LNCAP (cell line): ENCODE results near the gene RPRD2.

Experiments
- TF ChIP-seq, protein P1 (sequence below): fragments of 450-650 bp; IDR thresholded peaks from 2 replicates; pipeline ENCODE4 v1.5.1; 2017; ENCODE audit warnings: mild to moderate bottlenecking

The RPRD2 gene

DNA sequence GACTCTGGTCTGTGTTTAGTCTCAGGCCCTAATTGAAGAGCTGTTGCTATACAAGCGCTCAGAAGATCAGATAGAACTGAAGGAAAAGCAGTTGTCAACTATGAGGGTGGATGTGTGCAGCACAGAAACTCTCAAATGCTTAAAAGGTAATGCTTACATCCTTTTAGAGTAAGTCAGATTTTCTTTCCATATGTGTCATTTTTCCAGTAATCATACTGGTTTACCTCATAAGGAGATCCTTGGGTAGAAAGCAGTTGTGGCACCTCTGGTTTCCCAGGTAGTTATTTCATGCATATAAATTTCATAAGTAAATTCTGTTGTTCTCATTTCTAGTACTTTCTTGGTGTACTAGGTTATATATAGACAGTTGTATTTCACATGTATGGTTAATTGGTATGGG, 80.3 kb downstream of the RPRD2 start:
- TF ChIP-seq, protein P1, sequence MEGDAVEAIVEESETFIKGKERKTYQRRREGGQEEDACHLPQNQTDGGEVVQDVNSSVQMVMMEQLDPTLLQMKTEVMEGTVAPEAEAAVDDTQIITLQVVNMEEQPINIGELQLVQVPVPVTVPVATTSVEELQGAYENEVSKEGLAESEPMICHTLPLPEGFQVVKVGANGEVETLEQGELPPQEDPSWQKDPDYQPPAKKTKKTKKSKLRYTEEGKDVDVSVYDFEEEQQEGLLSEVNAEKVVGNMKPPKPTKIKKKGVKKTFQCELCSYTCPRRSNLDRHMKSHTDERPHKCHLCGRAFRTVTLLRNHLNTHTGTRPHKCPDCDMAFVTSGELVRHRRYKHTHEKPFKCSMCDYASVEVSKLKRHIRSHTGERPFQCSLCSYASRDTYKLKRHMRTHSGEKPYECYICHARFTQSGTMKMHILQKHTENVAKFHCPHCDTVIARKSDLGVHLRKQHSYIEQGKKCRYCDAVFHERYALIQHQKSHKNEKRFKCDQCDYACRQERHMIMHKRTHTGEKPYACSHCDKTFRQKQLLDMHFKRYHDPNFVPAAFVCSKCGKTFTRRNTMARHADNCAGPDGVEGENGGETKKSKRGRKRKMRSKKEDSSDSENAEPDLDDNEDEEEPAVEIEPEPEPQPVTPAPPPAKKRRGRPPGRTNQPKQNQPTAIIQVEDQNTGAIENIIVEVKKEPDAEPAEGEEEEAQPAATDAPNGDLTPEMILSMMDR: no peak

DNA sequence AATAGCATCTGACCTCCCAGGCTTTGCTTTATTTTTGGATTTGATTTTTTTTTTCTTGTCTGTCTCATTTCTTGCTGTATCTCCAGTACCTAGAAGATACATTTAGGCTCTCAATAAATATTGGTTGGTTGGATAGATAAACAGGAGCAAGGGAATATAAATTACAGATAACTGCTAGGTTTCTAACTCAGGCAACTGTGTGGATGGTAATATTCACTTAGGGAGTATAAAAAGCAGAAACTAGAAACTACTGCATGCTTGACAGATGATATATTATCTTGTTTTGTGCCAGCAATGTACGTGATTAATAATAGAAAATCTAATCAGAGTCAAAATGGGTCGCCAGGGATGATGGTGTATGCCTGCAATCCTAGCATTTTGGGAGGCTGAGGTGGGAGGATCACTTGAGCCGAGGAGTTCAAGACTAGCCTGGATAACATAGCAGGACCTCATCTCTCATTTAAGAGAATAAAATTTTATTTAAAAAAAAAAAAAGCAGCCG, 92.2 kb downstream of the RPRD2 start:
- TF ChIP-seq, protein P1: no peak

DNA sequence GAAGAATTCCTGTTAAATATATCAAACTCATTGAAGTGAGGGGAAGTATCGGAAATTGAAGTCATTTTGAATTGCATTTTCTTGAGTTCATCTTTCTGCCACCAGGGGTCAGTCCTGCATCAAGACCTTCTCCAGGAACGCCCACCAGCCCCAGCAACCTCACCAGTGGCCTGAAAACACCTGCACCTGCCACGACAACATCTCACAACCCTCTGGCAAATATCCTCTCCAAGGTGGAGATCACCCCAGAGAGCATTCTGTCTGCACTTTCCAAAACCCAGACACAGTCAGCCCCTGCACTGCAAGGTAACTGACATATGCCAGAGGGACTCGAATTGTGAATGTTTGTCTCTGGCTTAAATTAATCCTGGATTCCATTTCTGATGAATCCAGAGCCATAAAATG, 100.5 kb downstream of the RPRD2 start:
- TF ChIP-seq, protein P1: peak; percentile 72

DNA sequence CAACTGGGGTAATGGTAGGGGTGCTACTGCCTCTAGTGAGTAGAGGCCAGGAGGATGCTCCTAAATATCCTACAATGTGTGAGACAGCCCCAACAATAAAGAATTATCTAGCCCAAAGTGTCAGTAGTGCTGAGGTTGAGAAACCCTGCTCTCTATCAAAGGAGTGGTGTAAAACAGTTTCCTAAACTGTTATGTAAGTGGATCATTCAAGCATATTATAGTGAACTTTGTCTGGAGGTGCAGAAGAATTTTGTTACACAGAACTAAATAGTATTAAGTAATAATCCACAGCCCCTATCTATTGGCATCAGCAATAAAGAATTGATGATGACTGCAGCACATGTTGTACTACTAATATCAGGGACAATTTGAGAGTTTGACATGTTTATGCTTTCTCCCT, 103.0 kb downstream of the RPRD2 start:
- TF ChIP-seq, protein P1: no peak

DNA sequence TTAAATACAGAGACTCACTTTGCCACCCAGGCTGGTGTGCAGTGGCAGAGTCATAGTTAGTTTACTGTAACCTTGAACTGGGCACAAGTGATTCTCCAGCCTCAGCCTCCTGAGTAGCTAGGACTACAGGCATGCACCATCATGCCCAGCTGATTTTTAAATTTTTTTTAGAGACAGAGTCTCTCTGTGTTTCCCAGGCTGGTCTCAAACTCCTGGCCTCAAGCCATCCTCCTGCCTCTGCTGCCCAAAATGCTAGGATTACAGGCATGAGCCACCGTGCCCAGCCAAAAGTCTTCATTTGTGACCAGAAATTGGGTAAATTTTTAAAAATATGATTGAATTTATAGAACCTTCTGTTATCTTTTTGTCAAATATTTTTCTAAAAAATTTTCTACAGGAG, 105.3 kb downstream of the RPRD2 start:
- TF ChIP-seq, protein P1: no peak

DNA sequence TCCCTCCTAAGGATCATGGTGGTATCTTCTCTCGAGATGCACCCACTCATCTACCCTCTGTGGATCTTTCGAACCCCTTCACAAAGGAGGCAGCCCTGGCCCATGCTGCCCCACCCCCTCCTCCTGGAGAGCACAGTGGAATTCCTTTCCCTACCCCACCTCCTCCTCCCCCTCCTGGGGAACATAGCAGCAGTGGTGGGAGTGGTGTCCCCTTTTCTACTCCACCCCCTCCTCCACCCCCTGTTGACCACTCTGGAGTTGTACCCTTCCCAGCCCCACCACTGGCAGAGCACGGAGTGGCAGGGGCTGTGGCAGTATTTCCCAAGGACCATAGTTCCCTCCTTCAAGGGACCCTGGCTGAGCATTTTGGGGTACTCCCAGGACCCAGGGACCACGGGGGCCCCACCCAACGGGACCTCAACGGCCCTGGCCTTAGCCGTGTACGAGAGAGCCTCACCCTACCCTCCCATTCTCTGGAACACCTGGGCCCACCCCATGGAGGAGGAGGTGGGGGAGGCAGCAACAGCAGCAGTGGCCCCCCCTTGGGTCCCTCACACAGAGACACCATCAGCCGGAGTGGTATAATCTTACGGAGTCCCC, 108.8 kb downstream of the RPRD2 start:
- TF ChIP-seq, protein P1: no peak

DNA sequence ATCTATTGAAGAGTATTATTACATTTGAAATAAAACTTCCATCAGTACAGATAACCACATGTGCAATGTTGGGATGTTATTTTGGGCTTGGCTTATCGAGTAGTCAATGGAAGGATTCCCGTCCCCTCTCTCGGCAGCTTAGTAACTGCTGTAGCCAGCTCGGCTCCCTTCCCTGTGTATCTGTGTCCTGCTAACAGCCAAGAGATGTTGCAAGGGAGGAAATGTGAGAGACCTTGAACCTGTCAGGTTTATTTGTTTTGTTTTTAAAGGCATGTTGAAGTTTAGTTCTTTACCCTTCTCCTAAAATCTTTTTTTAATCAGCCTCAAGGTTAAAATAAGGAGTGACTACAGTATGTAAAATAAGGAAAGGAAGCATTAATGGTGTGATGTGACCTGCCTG, 109.7 kb downstream of the RPRD2 start:
- TF ChIP-seq, protein P1: no peak

DNA sequence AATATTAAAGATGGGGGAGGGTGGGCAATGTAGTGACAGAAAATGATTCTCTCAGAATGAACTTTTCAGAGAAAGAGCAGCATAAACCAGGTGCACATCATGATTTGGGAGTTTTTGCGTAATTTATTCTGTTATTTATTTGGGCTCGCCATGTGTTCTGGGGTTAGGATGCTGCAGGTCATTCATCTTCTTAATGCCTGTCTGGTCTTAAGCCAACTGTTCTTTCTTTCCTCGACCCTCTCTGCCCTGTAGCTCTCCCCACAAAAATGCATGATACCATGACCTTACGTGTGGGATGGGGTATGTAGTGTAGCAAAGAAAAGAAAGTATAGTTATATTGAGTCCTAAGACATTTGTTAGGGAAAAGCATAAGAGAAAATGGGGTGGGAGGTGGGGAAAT, 110.9 kb downstream of the RPRD2 start:
- TF ChIP-seq, protein P1: no peak
